K562 (cell line): ENCODE data around the gene PCCA.

Experiments
- ETV1 ChIP-seq: fragments of 450-650 bp; conservative IDR thresholded peaks from 2 replicates; pipeline ENCODE4 v1.6.1; 2016; ENCODE audit warnings: missing genetic modification characterization, control low read depth, low read depth, missing compliant biosample characterization
- EWSR1 ChIP-seq: fragments of 450-650 bp; IDR thresholded peaks from 2 replicates; pipeline ENCODE4 v1.6.1; 2018; ENCODE audit warnings: borderline replicate concordance, mild to moderate bottlenecking, low read depth, moderate library complexity; ENCODE audit not compliant: partially characterized antibody
- POLR2AphosphoS5 ChIP-seq: IDR thresholded peaks from 2 replicates; pipeline ENCODE4 v1.6.1; 2011; ENCODE audit warnings: mild to moderate bottlenecking, low read depth, low read length, moderate library complexity; ENCODE audit not compliant: control insufficient read depth, insufficient read depth
- STAT5A ChIP-seq: IDR thresholded peaks from 2 replicates; pipeline ENCODE4 v1.6.1; 2012; ENCODE audit warnings: low read length, inconsistent platforms, borderline replicate concordance

GRCh38 chr13:100231176-100231575, 142.3 kb downstream of the PCCA start:
- TF ChIP-seq POLR2AphosphoS5 (no peak), STAT5A (no peak), EWSR1 (no peak), ETV1 (tag) (no peak)
